ENCODE data around the gene ANKRD65.
"Not testable (repeated sequence)": the region's sequence is repeated elsewhere in the genome, so short reads cannot be mapped to it uniquely, and the experiment has no call there.

ANKRD65 gene

DNA sequence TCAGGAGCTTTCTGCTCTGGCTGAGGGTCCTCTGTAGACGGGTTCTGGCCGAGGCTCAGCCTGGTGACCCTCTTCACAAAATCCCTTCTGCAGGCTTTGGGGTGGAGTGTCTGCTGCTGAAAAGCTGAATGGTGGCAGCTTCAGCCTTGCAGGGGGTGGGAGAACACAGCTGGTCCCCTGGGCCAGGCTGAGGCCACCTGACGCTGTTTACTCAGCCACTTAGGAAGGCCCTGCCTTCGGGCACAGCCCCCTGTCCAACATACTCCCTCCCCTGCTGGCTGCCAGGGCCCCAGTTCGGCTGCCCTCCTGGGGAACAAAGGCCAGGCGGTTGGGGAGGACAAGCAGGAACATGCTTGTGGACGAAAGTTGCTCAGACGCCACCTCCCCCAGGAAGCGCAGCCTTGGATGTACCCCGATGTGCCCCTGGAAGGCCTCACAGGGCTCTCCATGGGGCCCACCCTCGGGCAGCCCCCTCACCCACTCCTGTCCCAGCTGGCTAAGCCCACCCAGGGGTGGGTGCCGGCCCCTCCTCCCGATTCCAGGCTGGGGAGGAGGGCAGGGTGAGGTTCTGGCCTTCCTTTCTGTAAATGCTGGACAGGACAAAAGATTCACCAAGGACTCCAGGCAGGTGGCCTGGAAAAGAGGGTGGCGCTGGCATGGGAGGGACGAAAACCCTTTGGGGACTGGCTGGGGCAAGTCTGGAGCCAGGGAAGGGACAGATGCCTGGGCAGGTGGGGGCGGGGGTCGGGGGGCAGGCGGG lies at the start of gene ANKRD65:
Gene ANKRD65, minus strand, starts transcription at position 130 of the 760 bp plus-strand sequence. CDS start 271 bp downstream, outside the sequence.
- TF ChIP-seq, protein P1, sequence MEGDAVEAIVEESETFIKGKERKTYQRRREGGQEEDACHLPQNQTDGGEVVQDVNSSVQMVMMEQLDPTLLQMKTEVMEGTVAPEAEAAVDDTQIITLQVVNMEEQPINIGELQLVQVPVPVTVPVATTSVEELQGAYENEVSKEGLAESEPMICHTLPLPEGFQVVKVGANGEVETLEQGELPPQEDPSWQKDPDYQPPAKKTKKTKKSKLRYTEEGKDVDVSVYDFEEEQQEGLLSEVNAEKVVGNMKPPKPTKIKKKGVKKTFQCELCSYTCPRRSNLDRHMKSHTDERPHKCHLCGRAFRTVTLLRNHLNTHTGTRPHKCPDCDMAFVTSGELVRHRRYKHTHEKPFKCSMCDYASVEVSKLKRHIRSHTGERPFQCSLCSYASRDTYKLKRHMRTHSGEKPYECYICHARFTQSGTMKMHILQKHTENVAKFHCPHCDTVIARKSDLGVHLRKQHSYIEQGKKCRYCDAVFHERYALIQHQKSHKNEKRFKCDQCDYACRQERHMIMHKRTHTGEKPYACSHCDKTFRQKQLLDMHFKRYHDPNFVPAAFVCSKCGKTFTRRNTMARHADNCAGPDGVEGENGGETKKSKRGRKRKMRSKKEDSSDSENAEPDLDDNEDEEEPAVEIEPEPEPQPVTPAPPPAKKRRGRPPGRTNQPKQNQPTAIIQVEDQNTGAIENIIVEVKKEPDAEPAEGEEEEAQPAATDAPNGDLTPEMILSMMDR (IDR thresholded peaks at IDR 0.05; ENCODE audit: low read depth, low read length): no peak
- H3K4me3 ChIP-seq (replicated peaks in 1 of 2; ENCODE audit: low read depth in 2 of 2, low read length in 2 of 2): no peak within 1 kb of the TSS
- DNase-seq (ENCODE audit: low read depth in 2 of 2): no peak

DNA sequence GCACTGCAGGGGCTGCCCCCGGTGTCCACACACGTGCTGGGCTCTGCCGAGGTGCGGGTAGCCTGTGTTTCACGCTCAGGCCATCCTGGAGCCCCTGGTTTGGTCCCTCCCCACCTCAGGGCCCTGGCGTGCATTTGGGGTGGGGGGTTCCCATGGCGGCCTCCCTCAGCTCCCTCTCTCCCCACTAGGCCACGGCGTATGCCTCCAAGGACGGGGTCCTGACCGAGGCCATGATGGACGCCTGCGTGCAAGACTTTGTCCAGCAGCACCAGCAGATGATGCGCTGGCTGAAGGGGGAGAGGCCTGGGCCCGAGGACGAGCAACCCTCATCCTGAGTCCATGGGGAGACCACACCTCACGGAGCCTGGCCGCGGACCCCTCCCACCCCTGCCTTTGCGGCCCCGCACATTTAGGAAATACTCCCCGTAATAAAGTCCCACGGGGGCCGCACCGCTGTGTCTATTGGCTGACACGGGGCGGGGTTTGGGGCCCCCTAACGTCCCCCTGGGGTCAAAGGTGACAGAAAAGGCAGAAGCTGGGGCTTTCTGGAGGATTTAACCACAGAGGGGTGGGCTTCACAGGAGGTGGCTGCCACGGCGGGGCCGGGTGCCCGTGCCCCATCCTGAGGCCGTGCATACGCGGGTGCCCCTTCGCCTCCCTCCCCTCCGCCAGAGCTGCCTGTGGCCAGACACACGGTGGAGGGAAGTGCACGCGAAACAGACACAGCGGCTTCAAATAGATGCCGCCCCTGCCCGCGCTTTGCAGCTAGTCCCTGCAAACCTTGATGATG lies 47.3 kb upstream of the ANKRD65 start:
- not testable (repeated sequence) for H3K4me3 ChIP-seq (replicated peaks in 1 of 2; ENCODE audit: low read depth in 2 of 2, low read length in 2 of 2); DNase-seq (ENCODE audit: low read depth in 2 of 2)

DNA sequence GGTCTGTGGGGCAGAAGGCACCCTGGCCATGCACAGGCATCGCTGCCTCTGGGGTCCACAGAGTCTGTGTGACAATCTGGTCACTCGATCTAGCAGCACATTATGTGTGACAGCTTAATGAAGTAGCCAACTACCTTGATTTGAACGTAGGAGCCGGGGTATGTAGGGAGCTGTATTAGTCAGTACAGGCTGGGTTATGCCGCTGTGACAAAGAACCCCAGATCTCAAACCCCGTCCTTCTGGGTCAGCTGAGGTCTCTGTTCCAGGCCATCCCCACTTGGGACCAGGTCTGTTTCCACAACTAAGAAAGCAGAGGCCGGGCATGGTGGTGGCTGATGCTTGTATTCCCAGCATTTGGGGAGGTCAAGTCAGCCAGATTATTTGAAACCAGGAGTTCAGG lies 42.2 kb upstream of the ANKRD65 start:
- TF ChIP-seq, protein P1 (IDR thresholded peaks at IDR 0.05; ENCODE audit: low read depth, low read length): no peak

DNA sequence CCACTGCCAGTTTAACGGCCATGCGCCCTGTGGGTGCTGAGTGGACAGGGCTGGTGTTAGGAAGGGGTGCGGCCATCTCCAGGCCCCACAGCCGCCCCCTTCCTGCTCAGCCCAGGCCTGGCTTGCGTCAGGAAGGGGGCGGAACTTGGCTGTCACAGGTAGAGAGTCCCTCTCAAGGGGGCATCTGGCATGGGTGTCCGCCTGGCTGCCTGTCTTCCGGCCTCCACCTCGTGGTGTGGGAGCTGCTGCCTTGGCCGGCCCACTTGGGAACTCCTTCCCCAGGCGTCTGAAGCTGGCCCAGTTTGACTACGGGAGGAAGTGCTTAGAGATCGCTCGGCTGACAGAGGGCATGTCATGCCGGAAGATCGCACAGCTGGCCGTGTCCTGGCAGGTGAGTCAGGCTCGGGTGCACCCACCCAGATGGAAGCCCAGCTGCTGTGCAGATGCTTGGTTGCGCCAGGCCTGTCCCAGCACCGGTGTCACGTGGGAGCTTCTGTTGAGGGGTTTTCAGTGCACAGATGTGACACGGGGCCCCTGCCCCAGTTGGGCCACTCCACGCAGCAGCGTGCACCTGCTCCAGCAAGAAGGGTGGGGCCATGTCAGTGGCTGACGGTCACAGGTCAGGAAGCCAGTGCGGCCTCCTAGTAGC lies 41.4 kb upstream of the ANKRD65 start:
- TF ChIP-seq, protein P1 (IDR thresholded peaks at IDR 0.05; ENCODE audit: low read depth, low read length): no peak
- DNase-seq (ENCODE audit: low read depth in 2 of 2): peak; percentile 41 to 49
- H3K4me3 ChIP-seq (replicated peaks in 1 of 2; ENCODE audit: low read depth in 2 of 2, low read length in 2 of 2): no peak overlapping the region

More for the DNA sequence above, 42.2 kb upstream of the ANKRD65 start:
- no peak for DNase-seq (ENCODE audit: low read depth in 2 of 2)
- H3K4me3 ChIP-seq (replicated peaks in 1 of 2; ENCODE audit: low read depth in 2 of 2, low read length in 2 of 2): no peak overlapping the region

DNA sequence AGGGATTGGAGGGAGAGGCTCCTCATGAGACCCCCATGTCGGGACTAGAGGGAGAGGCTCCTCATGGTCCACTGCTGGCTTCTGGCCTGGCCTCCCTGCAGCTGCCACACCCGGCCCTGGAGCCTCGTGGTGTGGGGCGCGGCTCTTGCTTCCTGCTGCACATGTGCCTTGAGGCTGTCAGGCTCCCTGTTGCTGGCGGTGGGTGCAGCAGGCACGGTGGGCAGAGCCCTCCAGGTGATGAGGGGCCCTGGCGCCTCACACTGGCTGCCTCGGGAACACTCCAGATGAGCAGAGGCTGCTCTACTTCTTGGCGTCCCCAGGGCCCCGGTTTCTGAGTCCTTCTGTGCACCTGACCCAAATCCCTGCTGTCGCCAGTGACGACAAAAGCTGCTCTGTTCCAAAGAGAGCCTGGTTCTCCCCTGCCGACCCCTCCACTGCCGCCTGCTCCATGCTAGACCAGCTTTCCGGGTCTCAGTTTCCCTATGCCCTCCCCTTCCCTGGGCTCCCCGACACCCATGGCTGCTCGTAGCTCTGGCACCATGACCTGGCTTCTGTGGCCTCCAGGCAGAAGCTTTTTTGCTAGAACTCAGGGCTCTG lies 40.7 kb upstream of the ANKRD65 start:
- no peak overlapping the region for H3K4me3 ChIP-seq (replicated peaks in 1 of 2; ENCODE audit: low read depth in 2 of 2, low read length in 2 of 2)
- no peak for DNase-seq (ENCODE audit: low read depth in 2 of 2)
- TF ChIP-seq, protein P1 (IDR thresholded peaks at IDR 0.05; ENCODE audit: low read depth, low read length): no peak

DNA sequence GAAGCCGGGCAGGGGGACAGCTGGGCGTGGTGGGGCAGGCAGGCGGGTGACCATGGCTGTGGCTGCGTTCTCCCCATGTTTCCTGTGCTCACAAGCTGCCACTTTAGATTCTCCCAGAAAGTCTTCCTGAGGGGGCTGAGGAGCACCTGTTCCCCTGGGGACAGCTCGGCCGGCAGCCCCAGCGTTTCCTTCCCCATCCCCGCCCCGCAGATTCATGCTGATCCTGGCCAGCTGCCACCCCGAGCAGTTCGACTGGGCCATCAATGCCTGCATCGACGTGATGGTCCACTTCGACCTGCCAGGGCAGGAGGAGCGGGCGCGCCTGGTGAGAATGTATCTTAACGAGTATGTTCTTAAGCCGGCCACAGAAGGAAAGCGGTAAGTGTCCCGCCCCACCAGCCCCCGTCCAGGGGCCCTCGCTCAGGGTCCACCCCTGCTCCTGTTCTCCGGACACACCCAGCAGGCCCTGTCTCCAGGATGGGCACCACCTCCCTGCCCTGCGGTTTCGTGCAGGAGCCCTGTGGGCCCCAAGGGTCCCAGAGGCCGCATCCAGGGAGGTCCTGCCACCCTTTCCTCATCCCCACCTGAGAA lies 39.6 kb upstream of the ANKRD65 start:
- no peak overlapping the region for H3K4me3 ChIP-seq (replicated peaks in 1 of 2; ENCODE audit: low read depth in 2 of 2, low read length in 2 of 2)
- TF ChIP-seq, protein P1 (IDR thresholded peaks at IDR 0.05; ENCODE audit: low read depth, low read length): no peak
- DNase-seq (ENCODE audit: low read depth in 2 of 2): no peak

DNA sequence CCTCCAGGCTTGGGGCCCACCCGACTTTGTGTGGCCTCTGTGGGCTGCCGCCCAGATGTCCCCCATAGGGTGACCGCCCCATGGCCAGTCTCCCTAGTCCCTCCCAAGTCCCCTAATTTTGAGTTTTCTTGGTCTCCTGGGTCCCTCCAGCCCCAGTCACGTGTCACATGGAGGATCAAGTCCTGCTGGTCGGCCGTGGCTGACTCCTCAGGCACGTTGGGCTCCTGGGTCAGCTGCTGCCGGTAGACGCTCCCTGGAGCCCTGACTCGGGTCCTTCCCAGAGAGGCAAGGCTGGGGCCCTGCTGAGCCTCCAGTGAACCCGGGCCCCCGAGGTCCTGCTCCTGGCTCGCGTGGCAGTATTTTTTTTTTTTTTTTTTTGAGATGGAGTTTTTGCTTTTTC lies 38.6 kb upstream of the ANKRD65 start:
- not testable (repeated sequence) for DNase-seq (ENCODE audit: low read depth in 2 of 2); H3K4me3 ChIP-seq (replicated peaks in 1 of 2; ENCODE audit: low read depth in 2 of 2, low read length in 2 of 2)

DNA sequence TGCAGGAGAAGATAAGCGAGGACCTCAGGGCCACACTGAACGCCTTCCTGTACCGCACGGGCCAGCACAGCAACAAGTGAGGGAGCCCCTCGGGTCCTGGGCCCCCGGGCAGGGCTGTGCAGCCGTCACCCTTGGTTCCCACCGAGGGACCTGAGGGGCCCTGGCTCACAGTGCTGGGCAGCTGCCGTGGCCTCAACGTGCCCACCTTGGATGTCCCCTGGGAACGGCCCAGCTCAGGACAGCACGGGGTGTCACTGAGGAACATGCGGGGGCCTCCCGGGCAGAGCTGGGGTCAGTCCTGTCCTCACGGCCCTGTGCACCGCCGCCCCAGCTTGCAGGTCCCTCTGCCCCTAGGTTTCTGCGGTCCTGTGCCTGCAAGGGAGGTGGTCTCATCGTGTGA lies 38.1 kb upstream of the ANKRD65 start:
- not testable (repeated sequence) for H3K4me3 ChIP-seq (replicated peaks in 1 of 2; ENCODE audit: low read depth in 2 of 2, low read length in 2 of 2); DNase-seq (ENCODE audit: low read depth in 2 of 2)

DNA sequence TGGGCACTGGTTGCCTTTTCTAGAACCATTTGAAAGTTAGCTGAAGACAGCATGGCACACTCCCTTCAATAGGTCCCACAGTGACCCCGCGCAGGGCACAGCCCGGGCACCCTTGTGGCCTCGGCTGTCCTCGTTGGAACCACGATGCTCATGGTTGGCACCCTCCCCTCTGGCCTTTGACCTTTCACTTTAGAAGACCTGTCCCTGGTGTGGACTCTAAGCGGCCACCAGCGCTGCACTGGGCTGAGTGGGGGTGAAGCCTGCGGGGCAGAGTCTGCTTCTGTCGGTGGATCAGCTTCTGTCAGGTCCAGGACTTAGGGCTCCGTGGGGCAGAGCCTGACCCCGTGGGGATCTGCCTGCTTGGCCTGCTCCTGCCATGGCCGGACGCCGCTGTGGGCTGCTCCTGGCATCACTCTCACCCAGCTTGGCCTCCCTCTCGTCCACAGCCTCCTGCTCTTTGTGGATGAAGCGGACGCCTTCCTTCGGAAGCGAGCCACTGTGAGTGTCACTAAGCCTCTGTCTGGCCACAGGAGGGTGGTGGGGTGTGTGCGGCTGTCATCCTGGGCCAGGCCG lies 35.7 kb upstream of the ANKRD65 start:
- not testable (repeated sequence) for DNase-seq (ENCODE audit: low read depth in 2 of 2); H3K4me3 ChIP-seq (replicated peaks in 1 of 2; ENCODE audit: low read depth in 2 of 2, low read length in 2 of 2)

DNA sequence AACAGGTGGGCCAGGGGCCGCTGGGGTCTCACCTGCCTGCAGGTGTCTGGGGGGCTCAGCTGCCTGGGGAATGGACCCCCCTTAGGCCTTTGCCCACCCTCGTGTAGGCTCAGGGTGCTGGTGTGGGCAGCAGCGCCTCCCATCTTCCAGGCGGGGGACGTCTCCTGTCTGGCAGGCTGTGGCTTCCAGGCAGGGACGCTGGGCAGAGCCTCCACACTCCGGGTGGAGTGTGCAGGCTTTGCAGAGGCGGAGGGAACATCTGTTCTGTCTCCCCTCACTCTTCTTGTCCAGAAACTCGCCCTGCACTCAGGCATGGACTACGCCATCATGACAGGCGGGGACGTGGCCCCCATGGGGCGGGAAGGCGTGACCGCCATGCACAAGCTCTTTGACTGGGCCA lies 34.9 kb upstream of the ANKRD65 start:
- H3K4me3 ChIP-seq (replicated peaks in 1 of 2; ENCODE audit: low read depth in 2 of 2, low read length in 2 of 2); DNase-seq (ENCODE audit: low read depth in 2 of 2): not testable (repeated sequence)
